ENCODE data around the gene TSHZ1. TPM values are rescaled to one million over a fixed set of nuclear protein-coding genes. Genes with fewer than 3 reads are reported as not detected.

The TSHZ1 gene
- total RNA-seq, 2 donors from 2014 or later = 1.1 to 1.7 TPM

DNA sequence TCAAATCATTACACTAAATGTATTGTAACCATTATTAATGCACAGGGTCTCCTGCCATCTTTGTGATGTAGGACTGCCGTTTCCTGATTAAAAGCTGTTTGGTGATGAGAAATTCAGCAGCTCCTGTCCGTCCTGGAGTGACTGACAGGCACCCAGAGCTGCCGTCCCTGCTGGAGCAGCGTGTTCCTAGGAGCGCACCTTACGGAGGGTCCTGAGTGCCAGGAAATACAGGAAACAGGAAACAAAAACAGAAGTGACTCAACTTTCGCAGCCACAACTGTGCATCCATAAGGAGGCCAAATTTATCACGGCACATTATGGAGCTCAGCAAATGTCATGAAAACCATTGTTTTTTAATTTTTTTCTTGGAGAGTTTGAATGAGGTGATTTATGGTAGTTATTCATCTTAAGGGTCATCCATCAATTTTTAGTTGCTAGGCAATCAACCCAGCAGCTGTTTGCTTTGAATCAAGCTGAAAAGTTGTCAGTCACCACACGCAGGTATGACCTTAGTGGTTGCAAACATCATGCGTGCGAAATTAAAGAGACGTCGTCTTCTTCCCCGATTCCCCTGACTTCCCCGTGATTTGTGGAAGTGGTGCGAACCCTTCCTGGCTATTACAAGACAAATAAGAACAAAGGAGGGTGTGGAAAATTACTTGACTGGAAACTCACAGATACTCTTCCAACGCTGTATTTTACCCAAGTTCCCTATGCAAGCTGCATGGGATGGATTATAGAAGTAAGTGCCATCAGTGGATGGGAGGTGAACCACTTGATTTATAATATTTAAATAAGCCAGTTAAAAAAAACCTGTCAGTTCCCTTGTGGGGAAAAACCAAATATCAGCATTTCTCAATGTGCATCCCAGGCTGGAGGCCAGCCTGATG lies 19.8 kb downstream of the TSHZ1 start:
- WGBS, 2 experiments (ENCODE audit: insufficient coverage in 1 of 2, insufficient read length in 1 of 2) = 92 to 93% methylated on average over 14 to 17 of the region's 17 CpGs
- no peak overlapping the region for H3K4me3 ChIP-seq (ENCODE audit: low read length)

GRCh38 chr18:75231053-75231406 lies 20.4 kb downstream of the TSHZ1 start:
- Mint-ChIP-seq H3K27ac (no peak overlapping the region), H3K36me3 (ENCODE audit: low read depth) (no peaks in the 10 kb centered on the region), H3K4me1 (peaks cover 13% of the 10 kb centered on the region), H3K9me3 (no peaks in the 10 kb centered on the region), H3K27me3 (ENCODE audit: insufficient read depth) (no peaks in the 10 kb centered on the region), H3K4me3 (no peak overlapping the region)
- no peak overlapping the region for H3K4me3 ChIP-seq (ENCODE audit: low read length)
- no peak for DNase-seq
- H3K27ac ChIP-seq (ENCODE audit: low read depth, low read length) = no peak overlapping the region
- no peaks in the 10 kb centered on the region for H3K9me3 ChIP-seq (ENCODE audit: control insufficient read depth, low read length)
- peaks cover 7% of the 10 kb centered on the region for H3K4me1 ChIP-seq (ENCODE audit: control insufficient read depth, insufficient read depth, low read length)
- 88 to 100% methylated on average over 2 to 5 of the region's 5 CpGs for WGBS, 2 experiments (ENCODE audit: insufficient coverage in 1 of 2, insufficient read length in 1 of 2)
- H3K27me3 ChIP-seq (ENCODE audit: control insufficient read depth, insufficient read depth, low read length, poor library complexity, severe bottlenecking) = no peaks in the 10 kb centered on the region
- TF ChIP-seq, protein P1, sequence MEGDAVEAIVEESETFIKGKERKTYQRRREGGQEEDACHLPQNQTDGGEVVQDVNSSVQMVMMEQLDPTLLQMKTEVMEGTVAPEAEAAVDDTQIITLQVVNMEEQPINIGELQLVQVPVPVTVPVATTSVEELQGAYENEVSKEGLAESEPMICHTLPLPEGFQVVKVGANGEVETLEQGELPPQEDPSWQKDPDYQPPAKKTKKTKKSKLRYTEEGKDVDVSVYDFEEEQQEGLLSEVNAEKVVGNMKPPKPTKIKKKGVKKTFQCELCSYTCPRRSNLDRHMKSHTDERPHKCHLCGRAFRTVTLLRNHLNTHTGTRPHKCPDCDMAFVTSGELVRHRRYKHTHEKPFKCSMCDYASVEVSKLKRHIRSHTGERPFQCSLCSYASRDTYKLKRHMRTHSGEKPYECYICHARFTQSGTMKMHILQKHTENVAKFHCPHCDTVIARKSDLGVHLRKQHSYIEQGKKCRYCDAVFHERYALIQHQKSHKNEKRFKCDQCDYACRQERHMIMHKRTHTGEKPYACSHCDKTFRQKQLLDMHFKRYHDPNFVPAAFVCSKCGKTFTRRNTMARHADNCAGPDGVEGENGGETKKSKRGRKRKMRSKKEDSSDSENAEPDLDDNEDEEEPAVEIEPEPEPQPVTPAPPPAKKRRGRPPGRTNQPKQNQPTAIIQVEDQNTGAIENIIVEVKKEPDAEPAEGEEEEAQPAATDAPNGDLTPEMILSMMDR (conservative IDR thresholded peaks at IDR 0.05) = no peak
- H3K36me3 ChIP-seq (ENCODE audit: control insufficient read depth, insufficient read depth, low read length) = no peaks in the 10 kb centered on the region
- H3K9ac ChIP-seq (ENCODE audit: extremely low read depth, low read length, poor library complexity, severe bottlenecking) = no peak overlapping the region

More for the DNA sequence above, 19.8 kb downstream of the TSHZ1 start:
- Mint-ChIP-seq H3K27me3 (ENCODE audit: insufficient read depth) (no peaks in the 10 kb centered on the region), H3K36me3 (ENCODE audit: low read depth) (no peaks in the 10 kb centered on the region), H3K27ac (no peak overlapping the region), H3K9me3 (no peaks in the 10 kb centered on the region), H3K4me3 (no peak overlapping the region), H3K4me1 (peaks cover 18% of the 10 kb centered on the region)
- H3K4me1 ChIP-seq (ENCODE audit: control insufficient read depth, insufficient read depth, low read length) = peaks cover 7% of the 10 kb centered on the region
- H3K9me3 ChIP-seq (ENCODE audit: control insufficient read depth, low read length) = no peaks in the 10 kb centered on the region
- H3K27me3 ChIP-seq (ENCODE audit: control insufficient read depth, insufficient read depth, low read length, poor library complexity, severe bottlenecking) = no peaks in the 10 kb centered on the region
- peak overlapping the region; percentile 52 for H3K27ac ChIP-seq (ENCODE audit: low read depth, low read length)
- no peak for DNase-seq
- no peak overlapping the region for H3K9ac ChIP-seq (ENCODE audit: extremely low read depth, low read length, poor library complexity, severe bottlenecking)
- TF ChIP-seq, protein P1 (conservative IDR thresholded peaks at IDR 0.05) = no peak
- H3K36me3 ChIP-seq (ENCODE audit: control insufficient read depth, insufficient read depth, low read length) = no peaks in the 10 kb centered on the region

- Mint-ChIP-seq H3K4me3 (no peak overlapping the region), H3K27me3 (ENCODE audit: insufficient read depth) (no peaks in the 10 kb centered on the region), H3K36me3 (ENCODE audit: low read depth) (no peaks in the 10 kb centered on the region), H3K4me1 (no peaks in the 10 kb centered on the region), H3K27ac (no peak overlapping the region), H3K9me3 (no peaks in the 10 kb centered on the region)
- Histone ChIP-seq H3K36me3 (ENCODE audit: control insufficient read depth, insufficient read depth, low read length) (no peaks in the 10 kb centered on the region), H3K27me3 (ENCODE audit: control insufficient read depth, insufficient read depth, low read length, poor library complexity, severe bottlenecking) (no peaks in the 10 kb centered on the region), H3K9ac (ENCODE audit: extremely low read depth, low read length, poor library complexity, severe bottlenecking) (no peak overlapping the region), H3K4me1 (ENCODE audit: control insufficient read depth, insufficient read depth, low read length) (no peaks in the 10 kb centered on the region), H3K4me3 (ENCODE audit: low read length) (no peak overlapping the region), H3K27ac (ENCODE audit: low read depth, low read length) (no peak overlapping the region), H3K9me3 (ENCODE audit: control insufficient read depth, low read length) (no peaks in the 10 kb centered on the region)
- DNase-seq = no peak
- WGBS, 2 experiments (ENCODE audit: insufficient coverage in 1 of 2, insufficient read length in 1 of 2) = 91 to 96% methylated on average over 9 to 12 of the region's 12 CpGs
- TF ChIP-seq, protein P1 (conservative IDR thresholded peaks at IDR 0.05) = no peak
Observed at GRCh38 chr18:75234901-75235300, 24.3 kb downstream of the TSHZ1 start.
